Activated T-helper 17 cell treated with anti-CD3 and anti-CD28 coated beads, Interleukin-2, amount 50 U/mL, for 72 hours (primary cell): ENCODE measurements around the gene BBX. TPM values are rescaled to one million over a fixed set of nuclear protein-coding genes. Genes with fewer than 3 reads are reported as not detected.

Experiments used
- ATAC-seq: fragments of 150-1000 bp; cut with Tn5 transposase; replicated peaks from 2 replicates; pipeline ENCODE4 v1.10.0; 2021; ENCODE audit warnings: mild to moderate bottlenecking, moderate library complexity
- H3K27ac Mint-ChIP-seq: one replicate; pipeline ENCODE4 v1.8.0; 2022; ENCODE audit warnings: mixed read lengths
- H3K27me3 Mint-ChIP-seq: one replicate; pipeline ENCODE4 v1.8.0; 2022; ENCODE audit warnings: mixed read lengths
- H3K36me3 Mint-ChIP-seq: one replicate; pipeline ENCODE4 v1.8.0; 2022; ENCODE audit warnings: low read depth, mild to moderate bottlenecking, mixed read lengths
- H3K4me1 Mint-ChIP-seq: one replicate; pipeline ENCODE4 v1.8.0; 2022; ENCODE audit warnings: mixed read lengths
- H3K4me3 Mint-ChIP-seq: one replicate; pipeline ENCODE4 v1.8.0; 2022; ENCODE audit warnings: mild to moderate bottlenecking, mixed read lengths
- H3K9me3 Mint-ChIP-seq: one replicate; pipeline ENCODE4 v1.8.0; 2022; ENCODE audit warnings: mixed read lengths
- total RNA-seq, 2 donors: library from RNA; stranded (reverse); gene quantifications; one replicate each; pipeline ENCODE4 v1.2.3, GENCODE V29; 2022

Gene BBX
- total RNA-seq, 2 donors from 2014 or later: 29.3 to 32.8 TPM

GRCh38 chr3:107727102-107727501 lies 204.3 kb downstream of the BBX start:
- no peak overlapping the region for H3K4me3 Mint-ChIP-seq
- H3K36me3 Mint-ChIP-seq: peaks cover 45% of the 10 kb centered on the region
- H3K27me3 Mint-ChIP-seq: no peaks in the 10 kb centered on the region
- H3K9me3 Mint-ChIP-seq: no peaks in the 10 kb centered on the region
- ATAC-seq: no peak
- H3K4me1 Mint-ChIP-seq: peaks cover 5% of the 10 kb centered on the region
- no peak overlapping the region for H3K27ac Mint-ChIP-seq

GRCh38 chr3:107729686-107730085 lies 206.9 kb downstream of the BBX start:
- Mint-ChIP-seq H3K27ac (no peak overlapping the region), H3K9me3 (no peaks in the 10 kb centered on the region), H3K4me1 (peaks cover 5% of the 10 kb centered on the region), H3K27me3 (no peaks in the 10 kb centered on the region), H3K36me3 (peaks cover 61% of the 10 kb centered on the region), H3K4me3 (no peak overlapping the region)
- peak; percentile 56 for ATAC-seq

GRCh38 chr3:107734317-107734716 lies 211.6 kb downstream of the BBX start:
- peaks cover 62% of the 10 kb centered on the region for H3K36me3 Mint-ChIP-seq
- no peak overlapping the region for H3K4me3 Mint-ChIP-seq
- ATAC-seq: no peak
- no peaks in the 10 kb centered on the region for H3K4me1 Mint-ChIP-seq
- no peaks in the 10 kb centered on the region for H3K9me3 Mint-ChIP-seq
- no peak overlapping the region for H3K27ac Mint-ChIP-seq
- H3K27me3 Mint-ChIP-seq: no peaks in the 10 kb centered on the region

- peaks cover 26% of the 10 kb centered on the region for H3K36me3 Mint-ChIP-seq
- H3K9me3 Mint-ChIP-seq: no peaks in the 10 kb centered on the region
- H3K27ac Mint-ChIP-seq: no peak overlapping the region
- no peaks in the 10 kb centered on the region for H3K4me1 Mint-ChIP-seq
- H3K4me3 Mint-ChIP-seq: no peak overlapping the region
- no peaks in the 10 kb centered on the region for H3K27me3 Mint-ChIP-seq
- ATAC-seq: no peak
These were observed 215.2 kb downstream of the BBX start for GRCh38 chr3:107737914-107738313.

GRCh38 chr3:107738486-107739183 lies 215.9 kb downstream of the BBX start:
- H3K9me3 Mint-ChIP-seq: no peaks in the 10 kb centered on the region
- no peak for ATAC-seq
- H3K4me3 Mint-ChIP-seq: no peak overlapping the region
- no peaks in the 10 kb centered on the region for H3K4me1 Mint-ChIP-seq
- peaks cover 19% of the 10 kb centered on the region for H3K36me3 Mint-ChIP-seq
- H3K27me3 Mint-ChIP-seq: no peaks in the 10 kb centered on the region
- H3K27ac Mint-ChIP-seq: no peak overlapping the region

GRCh38 chr3:107739227-107739626 lies 216.5 kb downstream of the BBX start:
- Mint-ChIP-seq H3K27ac (no peak overlapping the region), H3K27me3 (no peaks in the 10 kb centered on the region), H3K4me3 (no peak overlapping the region), H3K4me1 (no peaks in the 10 kb centered on the region), H3K36me3 (peaks cover 19% of the 10 kb centered on the region), H3K9me3 (no peaks in the 10 kb centered on the region)
- no peak for ATAC-seq

GRCh38 chr3:107740992-107741896 lies 218.5 kb downstream of the BBX start:
- Mint-ChIP-seq H3K9me3 (no peaks in the 10 kb centered on the region), H3K27me3 (no peaks in the 10 kb centered on the region), H3K27ac (no peak overlapping the region), H3K4me3 (no peak overlapping the region), H3K4me1 (no peaks in the 10 kb centered on the region), H3K36me3 (peaks cover 18% of the 10 kb centered on the region)
- ATAC-seq: no peak

GRCh38 chr3:107745354-107745753 lies 222.6 kb downstream of the BBX start:
- peaks cover 40% of the 10 kb centered on the region for H3K36me3 Mint-ChIP-seq
- no peak overlapping the region for H3K4me3 Mint-ChIP-seq
- no peaks in the 10 kb centered on the region for H3K9me3 Mint-ChIP-seq
- no peak for ATAC-seq
- no peaks in the 10 kb centered on the region for H3K4me1 Mint-ChIP-seq
- no peak overlapping the region for H3K27ac Mint-ChIP-seq
- H3K27me3 Mint-ChIP-seq: no peaks in the 10 kb centered on the region

- Mint-ChIP-seq H3K4me1 (no peaks in the 10 kb centered on the region), H3K27me3 (no peaks in the 10 kb centered on the region), H3K36me3 (peaks cover 57% of the 10 kb centered on the region), H3K4me3 (no peak overlapping the region), H3K27ac (peak overlapping the region; percentile 13), H3K9me3 (no peaks in the 10 kb centered on the region)
- ATAC-seq: peak; percentile 23
These were observed 229.6 kb downstream of the BBX start for GRCh38 chr3:107752202-107752990.

GRCh38 chr3:107753494-107753893 lies 230.7 kb downstream of the BBX start:
- peak; percentile 55 for ATAC-seq
- Mint-ChIP-seq H3K27me3 (no peaks in the 10 kb centered on the region), H3K36me3 (peaks cover 66% of the 10 kb centered on the region), H3K27ac (no peak overlapping the region), H3K4me3 (no peak overlapping the region), H3K9me3 (no peaks in the 10 kb centered on the region), H3K4me1 (no peaks in the 10 kb centered on the region)

GRCh38 chr3:107753976-107754375 lies 231.2 kb downstream of the BBX start:
- no peaks in the 10 kb centered on the region for H3K9me3 Mint-ChIP-seq
- H3K4me1 Mint-ChIP-seq: no peaks in the 10 kb centered on the region
- H3K36me3 Mint-ChIP-seq: peaks cover 66% of the 10 kb centered on the region
- no peak overlapping the region for H3K4me3 Mint-ChIP-seq
- no peak for ATAC-seq
- no peak overlapping the region for H3K27ac Mint-ChIP-seq
- no peaks in the 10 kb centered on the region for H3K27me3 Mint-ChIP-seq

GRCh38 chr3:107756649-107757048 lies 233.9 kb downstream of the BBX start:
- peaks cover 45% of the 10 kb centered on the region for H3K36me3 Mint-ChIP-seq
- no peak overlapping the region for H3K4me3 Mint-ChIP-seq
- no peak overlapping the region for H3K27ac Mint-ChIP-seq
- ATAC-seq: no peak
- H3K27me3 Mint-ChIP-seq: no peaks in the 10 kb centered on the region
- no peaks in the 10 kb centered on the region for H3K4me1 Mint-ChIP-seq
- H3K9me3 Mint-ChIP-seq: no peaks in the 10 kb centered on the region

GRCh38 chr3:107757140-107757539 lies 234.4 kb downstream of the BBX start:
- H3K4me1 Mint-ChIP-seq: no peaks in the 10 kb centered on the region
- no peaks in the 10 kb centered on the region for H3K9me3 Mint-ChIP-seq
- no peak overlapping the region for H3K27ac Mint-ChIP-seq
- no peak overlapping the region for H3K4me3 Mint-ChIP-seq
- no peaks in the 10 kb centered on the region for H3K27me3 Mint-ChIP-seq
- peaks cover 43% of the 10 kb centered on the region for H3K36me3 Mint-ChIP-seq
- no peak for ATAC-seq

GRCh38 chr3:107760144-107760543 lies 237.4 kb downstream of the BBX start:
- peaks cover 36% of the 10 kb centered on the region for H3K36me3 Mint-ChIP-seq

More at GRCh38 chr3:107760144-107760543, 237.4 kb downstream of the BBX start:
- Mint-ChIP-seq H3K27me3 (no peaks in the 10 kb centered on the region), H3K9me3 (no peaks in the 10 kb centered on the region), H3K4me3 (no peak overlapping the region), H3K27ac (no peak overlapping the region), H3K4me1 (no peaks in the 10 kb centered on the region)
- no peak for ATAC-seq
